IMR-90 (cell line): ENCODE data around the gene SYT17.

Source experiments
- CEBPB ChIP-seq: IDR thresholded peaks from 2 replicates; pipeline ENCODE4 v1.6.1; 2012; ENCODE audit warnings: low read depth, low read length, improper control_type of control experiment
- MAFK ChIP-seq: IDR thresholded peaks from 2 replicates; pipeline ENCODE4 v1.6.1; 2012; ENCODE audit warnings: low read depth, low read length, improper control_type of control experiment
- POLR2A ChIP-seq: IDR thresholded peaks from 2 replicates; pipeline ENCODE4 v1.6.1; 2012; ENCODE audit warnings: mild to moderate bottlenecking, low read depth, low read length

GRCh38 chr16:19314718-19315425 is 146.8 kb downstream of the SYT17 start:
- TF ChIP-seq CEBPB, result no peak
- TF ChIP-seq POLR2A, result no peak
- no peak for TF ChIP-seq MAFK
